Suprapubic skin (tissue), 4 donors: ENCODE results near the gene CDH11. TPM values are rescaled to one million over a fixed set of nuclear protein-coding genes. Genes with fewer than 3 reads are reported as not detected.
A peak's percentile ranks its signal among the peaks of the same experiment; 100 is the strongest.

ENCODE experiments used
- DNase-seq, 2 donors: peaks; one replicate each; pipeline ENCODE4 v3.0.0-alpha.2; 2019; ENCODE audit warnings: low spot score in 2 of 2
- H3K27ac ChIP-seq: fragments of 200-600 bp; sonication (generic); one replicate; pipeline ENCODE4 v1.5.1; 2019
- H3K27me3 ChIP-seq: fragments of 200-600 bp; sonication (generic); one replicate; pipeline ENCODE4 v1.5.1; 2019
- H3K36me3 ChIP-seq: fragments of 200-600 bp; sonication (generic); one replicate; pipeline ENCODE4 v1.5.1; 2019
- H3K4me1 ChIP-seq: fragments of 200-600 bp; sonication (generic); one replicate; pipeline ENCODE4 v1.5.1; 2019
- H3K4me3 ChIP-seq: fragments of 200-600 bp; sonication (generic); one replicate; pipeline ENCODE4 v1.5.1; 2019; ENCODE audit warnings: mild to moderate bottlenecking
- H3K9me3 ChIP-seq: fragments of 200-600 bp; sonication (generic); one replicate; pipeline ENCODE4 v1.5.1; 2019
- CTCF ChIP-seq, 2 donors: fragments of 200-600 bp in 1 of 2; fragments of 450-650 bp in 1 of 2; sonication (generic) in 1 of 2; IDR thresholded peaks; one replicate each; pipeline ENCODE4 v1.5.1; 2016 to 2019; ENCODE audit warnings: antibody characterized with exemption in 2 of 2, mild to moderate bottlenecking in 1 of 2, moderate library complexity in 1 of 2
- EP300 ChIP-seq: sonication (generic); formaldehyde crosslinking; IDR thresholded peaks from one replicate; pipeline ENCODE4 v1.6.1; 2017; ENCODE audit warnings: antibody characterized with exemption
- POLR2A ChIP-seq, 2 donors: fragments of 450-650 bp; IDR thresholded peaks; one replicate each; pipeline ENCODE4 v1.6.1; 2017; ENCODE audit warnings: antibody characterized with exemption in 2 of 2, mild to moderate bottlenecking in 2 of 2, moderate library complexity in 2 of 2
- POLR2AphosphoS5 ChIP-seq, 3 donors: sonication (generic); formaldehyde crosslinking; IDR thresholded peaks; one replicate each; pipeline ENCODE4 v1.6.1; 2017; ENCODE audit warnings: antibody characterized with exemption in 3 of 3
- WGBS: methylation state at CpG from one replicate; pipeline ENCODE4 v1.1.5; 2018; 5-methylcytosine and 5-hydroxymethylcytosine counted together
- total RNA-seq, 4 donors: library from RNA; depleted of rRNA; stranded (reverse); fragments of >200 nt; gene quantifications; one replicate each; pipeline ENCODE4 v1.1.0, GENCODE V29; 2016

CDH11 gene
- total RNA-seq, 4 donors from 2014 or later: 10.3 to 41.4 (median 25.8) TPM

- Histone ChIP-seq H3K27ac (peak overlapping the region; percentile 88), H3K4me3 (peak overlapping the region; percentile 69), H3K4me1 (peaks cover 39% of the 10 kb centered on the region), H3K27me3 (peaks cover 43% of the 10 kb centered on the region), H3K9me3 (no peaks in the 10 kb centered on the region), H3K36me3 (no peaks in the 10 kb centered on the region)
- no peak for TF ChIP-seq CTCF (IDR thresholded peaks at IDR 0.05)
- no peak for TF ChIP-seq POLR2AphosphoS5 (IDR thresholded peaks at IDR 0.05)
- peak in 1 of 2 donors; percentile 64 for DNase-seq
- 2% methylated on average over 24 of the region's 68 CpGs for WGBS
Observed at GRCh38 chr16:65120831-65121721, 787 bp downstream of the CDH11 start.

- TF ChIP-seq POLR2A (IDR thresholded peaks at IDR 0.05) (no peak), POLR2AphosphoS5 (IDR thresholded peaks at IDR 0.05) (no peak), EP300 (no peak), CTCF (IDR thresholded peaks at IDR 0.05) (no peak)
Observed at GRCh38 chr16:65120461-65120830, 1.4 kb downstream of the CDH11 start.

GRCh38 chr16:65119901-65120401 is 1.9 kb downstream of the CDH11 start:
- Histone ChIP-seq H3K27me3 (peaks cover 42% of the 10 kb centered on the region), H3K4me1 (peaks cover 39% of the 10 kb centered on the region), H3K9me3 (no peaks in the 10 kb centered on the region), H3K27ac (peak overlapping the region; percentile 88), H3K4me3 (peak overlapping the region; percentile 69), H3K36me3 (no peaks in the 10 kb centered on the region)
- DNase-seq: no peak
- TF ChIP-seq POLR2A (IDR thresholded peaks at IDR 0.05): peak in 1 of 2 donors; percentile 24
- no peak for TF ChIP-seq CTCF (IDR thresholded peaks at IDR 0.05)
- WGBS: 37% methylated on average over 11 of the region's 11 CpGs

More at GRCh38 chr16:65120461-65120830, 1.4 kb downstream of the CDH11 start:
- no peak for DNase-seq
- H3K36me3 ChIP-seq: no peaks in the 10 kb centered on the region
- WGBS: 11% methylated on average over 18 of the region's 18 CpGs
- H3K9me3 ChIP-seq: no peaks in the 10 kb centered on the region
- peak overlapping the region; percentile 88 for H3K27ac ChIP-seq
- H3K27me3 ChIP-seq: peaks cover 43% of the 10 kb centered on the region
- peak overlapping the region; percentile 69 for H3K4me3 ChIP-seq
- peaks cover 39% of the 10 kb centered on the region for H3K4me1 ChIP-seq

- H3K4me1 ChIP-seq: peaks cover 39% of the 10 kb centered on the region
- DNase-seq: no peak
- no peaks in the 10 kb centered on the region for H3K36me3 ChIP-seq
- peaks cover 40% of the 10 kb centered on the region for H3K27me3 ChIP-seq
- no peak overlapping the region for H3K27ac ChIP-seq
- TF ChIP-seq CTCF (IDR thresholded peaks at IDR 0.05) (no peak), POLR2AphosphoS5 (IDR thresholded peaks at IDR 0.05) (no peak), POLR2A (IDR thresholded peaks at IDR 0.05) (no peak), EP300 (no peak)
- H3K9me3 ChIP-seq: no peaks in the 10 kb centered on the region
- no peak overlapping the region for H3K4me3 ChIP-seq
- WGBS: 53% methylated on average over 2 of the region's 2 CpGs
Observed at GRCh38 chr16:65119435-65119834, 2.4 kb downstream of the CDH11 start.

GRCh38 chr16:65118871-65119270 is 3.0 kb downstream of the CDH11 start:
- H3K27me3 ChIP-seq: peaks cover 36% of the 10 kb centered on the region
- 46% methylated on average over 5 of the region's 5 CpGs for WGBS
- no peak for DNase-seq
- H3K27ac ChIP-seq: no peak overlapping the region
- H3K9me3 ChIP-seq: no peaks in the 10 kb centered on the region
- H3K36me3 ChIP-seq: no peaks in the 10 kb centered on the region
- peaks cover 35% of the 10 kb centered on the region for H3K4me1 ChIP-seq
- H3K4me3 ChIP-seq: no peak overlapping the region
- TF ChIP-seq EP300 (no peak), POLR2A (IDR thresholded peaks at IDR 0.05) (no peak), POLR2AphosphoS5 (IDR thresholded peaks at IDR 0.05) (no peak), CTCF (IDR thresholded peaks at IDR 0.05) (no peak)
